ENCODE measurements around the gene OSTM1. TPM values are rescaled to one million over a fixed set of nuclear protein-coding genes. Genes with fewer than 3 reads are reported as not detected.

The OSTM1 gene
- total RNA-seq, 2 experiments from 2014 or later: 7.1 to 7.5 TPM

DNA sequence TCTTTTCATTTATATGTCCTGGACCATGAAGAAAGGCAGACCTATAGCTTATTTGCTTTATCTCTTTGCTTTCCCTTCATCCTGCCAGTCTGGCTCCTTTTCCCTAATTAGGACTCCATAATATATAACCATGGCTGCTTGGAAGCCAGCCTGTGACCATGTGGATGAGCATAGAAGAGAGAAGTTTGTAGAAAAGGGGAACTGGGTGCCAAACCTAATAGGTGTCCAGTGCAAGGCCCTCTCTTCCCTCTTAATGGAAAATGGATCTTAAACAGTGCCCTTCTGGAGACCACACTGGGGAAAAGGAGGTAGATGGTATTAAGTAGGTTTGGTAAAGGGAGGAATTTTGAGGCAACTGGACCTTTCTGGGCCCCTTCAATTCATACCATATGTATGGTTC is 16.7 kb upstream of the OSTM1 start:
- peaks cover 5% of the 10 kb centered on the region for H3K27me3 Mint-ChIP-seq (ENCODE audit: low read depth)
- no peak overlapping the region for H3K4me3 Mint-ChIP-seq
- CTCF ChIA-PET: no interaction called here
- H3K27ac Mint-ChIP-seq: no peak overlapping the region
- no peak for DNase-seq
- H3K9me3 Mint-ChIP-seq: no peaks in the 10 kb centered on the region
- H3K36me3 Mint-ChIP-seq (ENCODE audit: low read depth): no peaks in the 10 kb centered on the region
- intact Hi-C loops (cut with micrococcal nuclease): no loop called here
- H3K4me1 Mint-ChIP-seq (ENCODE audit: low read depth): no peaks in the 10 kb centered on the region

DNA sequence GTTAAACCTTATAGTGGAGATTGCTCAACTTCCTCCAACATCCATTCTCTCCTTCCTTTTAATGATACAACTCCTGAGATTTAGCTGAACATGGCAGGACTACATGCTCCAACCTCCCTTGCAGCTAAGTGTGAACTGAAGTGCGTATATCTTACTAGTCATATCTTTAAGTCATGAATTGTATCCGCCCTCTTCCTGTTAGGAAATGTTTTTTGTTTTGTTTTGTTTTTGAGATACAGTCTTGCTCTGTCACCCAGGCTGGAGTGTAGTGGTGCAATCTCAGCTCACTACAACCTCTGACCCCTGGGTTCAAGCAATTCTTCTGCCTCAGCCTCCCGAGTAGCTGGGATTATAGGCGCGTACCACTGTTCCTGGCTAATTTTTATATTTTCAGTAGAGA is 8.8 kb upstream of the OSTM1 start:
- H3K27me3 Mint-ChIP-seq (ENCODE audit: low read depth): peaks cover 2% of the 10 kb centered on the region
- no peaks in the 10 kb centered on the region for H3K4me1 Mint-ChIP-seq (ENCODE audit: low read depth)
- H3K4me3 Mint-ChIP-seq: no peak overlapping the region
- DNase-seq: no peak
- no peaks in the 10 kb centered on the region for H3K36me3 Mint-ChIP-seq (ENCODE audit: low read depth)
- H3K9me3 Mint-ChIP-seq: no peaks in the 10 kb centered on the region
- intact Hi-C loops (cut with micrococcal nuclease): no loop called here
- CTCF ChIA-PET: interaction anchor here (0.6 to 1.0 kb wide), 2 partner anchors 29 to 101 kb away, joined by 3 read pairs; no protein-coding TSS in a partner anchor
- H3K27ac Mint-ChIP-seq: no peak overlapping the region

DNA sequence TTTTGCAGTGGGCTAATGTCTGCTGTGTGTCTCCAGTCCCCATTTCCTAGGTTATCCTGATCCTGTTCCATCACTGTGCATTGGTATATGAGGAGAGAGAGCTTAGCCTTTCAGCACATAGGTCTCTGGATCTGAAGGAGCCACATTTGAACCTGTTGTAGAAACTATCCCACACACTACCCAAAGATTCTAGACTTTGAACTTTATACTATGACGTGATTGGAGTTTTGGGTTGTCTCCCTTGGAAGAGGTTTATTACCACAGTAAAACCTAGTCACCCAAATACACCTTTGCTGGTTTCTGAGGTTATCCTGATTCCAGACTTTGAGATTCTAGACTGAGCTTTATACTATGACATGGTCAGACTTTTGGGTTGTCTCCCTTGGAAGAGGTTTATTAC is 8.0 kb upstream of the OSTM1 start:
- Mint-ChIP-seq H3K4me1 (ENCODE audit: low read depth) (no peaks in the 10 kb centered on the region), H3K36me3 (ENCODE audit: low read depth) (no peaks in the 10 kb centered on the region), H3K4me3 (no peak overlapping the region), H3K27me3 (ENCODE audit: low read depth) (no peaks in the 10 kb centered on the region), H3K27ac (no peak overlapping the region), H3K9me3 (no peaks in the 10 kb centered on the region)
- no peak for DNase-seq
- CTCF ChIA-PET: interaction anchor here (0.9 to 1.0 kb wide), 2 partner anchors 30 to 40 kb away, joined by 3 read pairs; no protein-coding TSS in a partner anchor
- intact Hi-C loops (cut with micrococcal nuclease): no loop called here

DNA sequence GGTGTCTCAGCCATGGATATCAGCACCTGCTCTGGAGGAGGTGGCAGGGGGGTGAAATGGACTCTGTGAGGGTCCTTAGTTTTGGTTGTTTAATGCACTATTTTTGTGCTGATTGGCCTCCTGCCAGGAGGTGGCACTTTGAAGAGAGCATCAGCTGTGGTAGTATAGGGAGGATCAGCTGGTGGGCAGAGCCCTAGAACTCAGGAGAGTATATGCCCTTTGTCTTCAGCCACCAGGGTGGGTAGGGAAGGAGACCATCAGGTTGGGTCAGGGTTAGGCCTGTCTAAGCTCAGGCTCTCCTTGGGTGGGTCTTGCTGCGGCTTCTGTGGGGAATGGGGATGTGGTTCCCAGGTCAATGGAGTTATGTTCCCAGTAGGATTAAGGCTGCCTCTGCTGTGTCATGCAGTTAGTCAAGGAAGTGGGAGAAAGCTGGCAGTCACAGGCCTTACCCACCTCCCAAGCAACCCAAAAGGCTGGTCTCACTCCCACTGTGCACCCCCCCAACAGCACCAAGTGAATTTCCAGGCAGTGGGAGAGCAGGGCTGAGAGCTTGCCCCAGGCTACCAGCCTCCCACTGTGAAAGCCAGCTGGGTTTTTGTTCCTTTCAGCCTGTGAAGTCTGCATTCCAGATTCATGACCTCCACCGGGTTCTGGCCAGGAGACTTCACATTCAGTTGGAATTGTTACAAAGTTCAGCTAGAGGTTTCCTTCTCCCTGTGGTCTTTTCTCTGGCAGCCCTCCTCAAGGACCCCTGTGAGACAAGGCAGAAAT is 5.7 kb upstream of the OSTM1 start:
- peaks cover 5% of the 10 kb centered on the region for H3K4me1 Mint-ChIP-seq (ENCODE audit: low read depth)
- intact Hi-C loops (cut with micrococcal nuclease): no loop called here
- H3K36me3 Mint-ChIP-seq (ENCODE audit: low read depth): no peaks in the 10 kb centered on the region
- H3K4me3 Mint-ChIP-seq: no peak overlapping the region
- H3K27me3 Mint-ChIP-seq (ENCODE audit: low read depth): no peaks in the 10 kb centered on the region
- CTCF ChIA-PET: no interaction called here
- H3K27ac Mint-ChIP-seq: no peak overlapping the region
- H3K9me3 Mint-ChIP-seq: no peaks in the 10 kb centered on the region
- DNase-seq: no peak

DNA sequence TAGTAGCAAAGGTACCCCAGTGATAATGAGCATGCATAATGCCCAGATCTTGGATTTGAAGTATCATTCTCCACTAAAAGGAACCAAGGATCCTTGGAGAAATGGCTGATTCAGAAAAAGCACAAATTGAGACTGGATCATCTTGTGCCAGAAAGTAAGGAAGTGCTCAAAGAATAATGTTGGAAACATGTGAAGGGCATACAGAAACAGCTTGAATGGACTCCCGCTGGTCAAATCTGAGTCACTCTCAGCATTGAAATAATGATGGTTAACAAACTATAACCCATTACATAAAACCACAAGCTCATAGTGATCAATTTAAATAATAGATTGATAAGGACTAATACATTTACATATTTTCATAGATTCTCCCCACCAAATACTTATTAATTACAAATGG is 3.6 kb upstream of the OSTM1 start:
- no peaks in the 10 kb centered on the region for H3K36me3 Mint-ChIP-seq (ENCODE audit: low read depth)
- no peak overlapping the region for H3K4me3 Mint-ChIP-seq
- H3K4me1 Mint-ChIP-seq (ENCODE audit: low read depth): peaks cover 18% of the 10 kb centered on the region
- H3K27ac Mint-ChIP-seq: no peak overlapping the region
- intact Hi-C loops (cut with micrococcal nuclease): loop anchor here (10.0 kb wide), 1 partner anchor 937 kb away; no protein-coding TSS in a partner anchor
- CTCF ChIA-PET: no interaction called here
- DNase-seq: no peak
- no peaks in the 10 kb centered on the region for H3K9me3 Mint-ChIP-seq
- H3K27me3 Mint-ChIP-seq (ENCODE audit: low read depth): no peaks in the 10 kb centered on the region

DNA sequence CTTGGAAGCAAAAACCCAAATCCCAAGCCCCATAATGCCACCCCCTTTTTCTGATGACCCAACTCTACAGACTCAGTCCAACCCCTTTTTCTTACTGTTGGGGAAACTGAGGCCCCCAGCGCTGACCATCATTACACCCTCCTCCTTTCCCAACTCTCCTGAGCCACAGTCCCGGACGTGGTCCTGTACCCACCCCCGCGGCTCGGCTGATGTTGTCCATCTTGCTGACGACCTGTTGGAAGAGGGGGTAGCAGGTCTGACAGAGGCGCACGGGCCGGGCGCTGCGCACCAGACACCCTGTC is 533 bp downstream of the OSTM1 start:
- Mint-ChIP-seq H3K27me3 (ENCODE audit: low read depth) (no peaks in the 10 kb centered on the region), H3K27ac (no peak overlapping the region), H3K4me3 (peak overlapping the region; percentile 80), H3K9me3 (no peaks in the 10 kb centered on the region), H3K4me1 (ENCODE audit: low read depth) (peaks cover 30% of the 10 kb centered on the region), H3K36me3 (ENCODE audit: low read depth) (no peaks in the 10 kb centered on the region)
- DNase-seq: no peak
- CTCF ChIA-PET: interaction anchor here (1.0 kb wide), 1 partner anchor 91 kb away, joined by 3 read pairs; no protein-coding TSS in a partner anchor
- intact Hi-C loops (cut with micrococcal nuclease): loop anchor here (1.0 to 10.0 kb wide), 8 partner anchors 116 to 1308 kb away; partner anchors contain the start of genes AFG1L, CD164, PDSS2 and SEC63

DNA sequence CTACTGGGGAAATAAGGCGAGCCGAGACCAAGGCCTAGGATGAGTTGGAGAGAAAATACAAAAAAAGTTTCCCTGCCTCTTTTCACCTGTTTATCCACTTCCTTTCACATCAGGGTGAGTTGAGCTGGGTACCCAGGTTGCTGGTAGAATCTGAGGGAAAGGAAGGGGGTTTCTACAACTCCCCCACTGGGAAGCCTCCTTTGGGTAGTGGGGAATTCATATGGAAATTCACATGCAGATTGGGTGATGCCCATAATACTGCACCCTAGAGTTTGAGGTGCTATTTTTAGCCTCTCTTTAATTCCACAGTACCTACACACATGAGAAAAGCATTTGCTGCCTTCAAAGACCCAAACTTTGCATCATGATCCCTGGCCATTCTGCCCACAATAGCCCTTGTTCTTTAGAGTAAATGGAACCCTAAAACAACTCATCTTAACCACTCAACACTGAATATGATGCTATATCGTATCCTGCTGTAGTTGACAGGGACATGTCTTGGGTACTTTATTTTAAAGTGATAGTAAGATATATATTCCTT is 2.7 kb downstream of the OSTM1 start:
- CTCF ChIA-PET: interaction anchor here (1.1 kb wide), 1 partner anchor 224 kb away, joined by 3 read pairs; no protein-coding TSS in a partner anchor
- no peak for DNase-seq
- H3K4me1 Mint-ChIP-seq (ENCODE audit: low read depth): peaks cover 30% of the 10 kb centered on the region
- no peaks in the 10 kb centered on the region for H3K27me3 Mint-ChIP-seq (ENCODE audit: low read depth)
- no peak overlapping the region for H3K4me3 Mint-ChIP-seq
- intact Hi-C loops (cut with micrococcal nuclease): loop anchor here (5.0 to 10.0 kb wide), 3 partner anchors 615 to 1310 kb away; partner anchors contain the start of genes CD164 and PDSS2
- H3K36me3 Mint-ChIP-seq (ENCODE audit: low read depth): no peaks in the 10 kb centered on the region
- H3K27ac Mint-ChIP-seq: no peak overlapping the region
- no peaks in the 10 kb centered on the region for H3K9me3 Mint-ChIP-seq

DNA sequence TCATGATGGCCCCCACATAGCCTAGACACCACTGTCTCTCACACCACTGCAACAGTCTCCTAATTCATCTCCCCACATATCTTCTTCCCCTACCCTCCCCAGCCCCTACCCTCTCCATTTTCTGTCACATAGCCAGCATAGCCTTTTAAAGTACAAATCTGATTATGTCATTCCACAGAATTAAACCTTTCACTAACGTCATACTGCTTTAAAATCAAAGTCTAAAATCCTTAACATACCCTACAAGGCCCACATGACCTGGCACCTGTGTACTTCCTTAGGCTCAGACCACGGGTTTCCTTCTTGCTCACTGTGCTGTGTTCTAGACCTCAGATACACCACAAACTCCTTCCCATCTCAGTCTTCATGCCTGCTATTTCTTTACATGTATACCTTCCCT is 5.9 kb downstream of the OSTM1 start:
- no peak overlapping the region for H3K27ac Mint-ChIP-seq
- DNase-seq: peak; percentile 74
- no peaks in the 10 kb centered on the region for H3K9me3 Mint-ChIP-seq
- H3K36me3 Mint-ChIP-seq (ENCODE audit: low read depth): no peaks in the 10 kb centered on the region
- intact Hi-C loops (cut with micrococcal nuclease): loop anchor here (1.0 to 2.0 kb wide), 3 partner anchors 104 to 377 kb away; no protein-coding TSS in a partner anchor
- H3K27me3 Mint-ChIP-seq (ENCODE audit: low read depth): no peaks in the 10 kb centered on the region
- CTCF ChIA-PET: no interaction called here
- H3K4me1 Mint-ChIP-seq (ENCODE audit: low read depth): peaks cover 16% of the 10 kb centered on the region
- H3K4me3 Mint-ChIP-seq: no peak overlapping the region

DNA sequence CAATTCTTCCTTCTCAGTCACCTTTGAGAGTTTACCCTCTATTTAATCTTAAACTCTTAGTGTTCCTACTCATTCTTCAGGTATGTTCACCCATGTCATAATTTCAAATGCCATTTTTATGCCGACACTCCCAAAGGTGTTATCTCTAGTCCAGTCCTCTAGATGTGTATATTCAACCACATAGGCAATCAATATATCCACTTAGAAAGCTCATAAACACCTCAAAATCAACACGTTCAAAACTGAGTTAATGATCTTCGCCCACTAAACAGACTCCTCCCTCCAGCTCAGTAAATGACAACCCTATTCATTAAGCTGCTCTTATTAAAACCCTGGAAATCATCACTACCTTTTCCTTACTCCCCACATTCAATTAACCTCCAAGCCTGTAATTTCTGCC is 6.4 kb downstream of the OSTM1 start:
- H3K4me1 Mint-ChIP-seq (ENCODE audit: low read depth): peaks cover 12% of the 10 kb centered on the region
- no peak overlapping the region for H3K27ac Mint-ChIP-seq
- H3K36me3 Mint-ChIP-seq (ENCODE audit: low read depth): no peaks in the 10 kb centered on the region
- DNase-seq: no peak
- no peaks in the 10 kb centered on the region for H3K9me3 Mint-ChIP-seq
- CTCF ChIA-PET: interaction anchor here (1.3 kb wide), 1 partner anchor 19 kb away, joined by 3 read pairs; no protein-coding TSS in a partner anchor
- no peak overlapping the region for H3K4me3 Mint-ChIP-seq
- intact Hi-C loops (cut with micrococcal nuclease): loop anchor here (1.0 to 2.0 kb wide), 3 partner anchors 104 to 377 kb away; no protein-coding TSS in a partner anchor
- no peaks in the 10 kb centered on the region for H3K27me3 Mint-ChIP-seq (ENCODE audit: low read depth)

DNA sequence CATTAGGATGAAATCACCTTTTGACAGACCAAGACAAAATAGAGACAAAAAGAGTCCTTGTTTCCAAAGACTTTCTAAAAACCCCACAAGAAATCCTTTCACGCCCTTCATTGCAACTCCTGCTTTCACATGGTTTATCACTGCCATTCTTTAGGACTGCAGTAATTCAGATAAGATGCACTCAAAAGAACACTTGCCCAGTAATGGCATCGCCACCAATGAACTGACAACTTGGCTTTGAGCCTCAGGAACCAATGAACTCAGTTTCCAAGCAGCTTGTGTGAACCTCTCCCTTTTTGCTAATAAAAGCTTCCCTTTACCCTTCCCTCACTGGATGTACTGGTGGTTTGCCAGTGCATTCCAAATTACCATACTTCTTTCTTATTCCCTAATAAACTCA is 21.8 kb downstream of the OSTM1 start:
- Mint-ChIP-seq H3K4me3 (no peak overlapping the region), H3K4me1 (ENCODE audit: low read depth) (no peaks in the 10 kb centered on the region), H3K36me3 (ENCODE audit: low read depth) (peaks cover 4% of the 10 kb centered on the region), H3K27ac (no peak overlapping the region), H3K9me3 (no peaks in the 10 kb centered on the region), H3K27me3 (ENCODE audit: low read depth) (no peaks in the 10 kb centered on the region)
- no peak for DNase-seq
- CTCF ChIA-PET: no interaction called here
- intact Hi-C loops (cut with micrococcal nuclease): loop anchor here (10.0 kb wide), 1 partner anchor 738 kb away; no protein-coding TSS in a partner anchor

DNA sequence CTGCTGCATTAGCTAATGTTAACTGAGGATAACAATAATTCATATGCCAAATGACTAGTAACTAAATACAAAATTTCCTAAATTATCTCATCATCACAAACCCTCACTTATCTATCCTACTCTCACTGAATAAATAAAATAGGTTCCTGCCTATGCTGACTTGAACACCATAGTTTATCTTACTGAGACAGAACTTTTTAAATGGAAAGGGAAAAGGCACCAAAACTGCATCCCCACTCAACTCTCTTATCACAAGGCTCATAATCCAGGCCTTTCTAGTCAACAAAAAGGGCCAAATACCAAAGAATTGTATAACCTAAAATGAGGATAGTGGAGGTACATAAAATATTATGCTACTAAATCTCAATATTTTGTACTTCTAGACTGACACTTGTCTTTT is 23.1 kb downstream of the OSTM1 start:
- H3K27ac Mint-ChIP-seq: no peak overlapping the region
- intact Hi-C loops (cut with micrococcal nuclease): loop anchor here (2.0 to 10.0 kb wide), 2 partner anchors 321 to 737 kb away; no protein-coding TSS in a partner anchor
- no peak overlapping the region for H3K4me3 Mint-ChIP-seq
- DNase-seq: no peak
- no peaks in the 10 kb centered on the region for H3K4me1 Mint-ChIP-seq (ENCODE audit: low read depth)
- H3K27me3 Mint-ChIP-seq (ENCODE audit: low read depth): no peaks in the 10 kb centered on the region
- peaks cover 8% of the 10 kb centered on the region for H3K36me3 Mint-ChIP-seq (ENCODE audit: low read depth)
- H3K9me3 Mint-ChIP-seq: no peaks in the 10 kb centered on the region
- CTCF ChIA-PET: interaction anchor here (0.7 to 1.2 kb wide), 4 partner anchors 42 to 441 kb away, joined by 3 read pairs; no protein-coding TSS in a partner anchor

DNA sequence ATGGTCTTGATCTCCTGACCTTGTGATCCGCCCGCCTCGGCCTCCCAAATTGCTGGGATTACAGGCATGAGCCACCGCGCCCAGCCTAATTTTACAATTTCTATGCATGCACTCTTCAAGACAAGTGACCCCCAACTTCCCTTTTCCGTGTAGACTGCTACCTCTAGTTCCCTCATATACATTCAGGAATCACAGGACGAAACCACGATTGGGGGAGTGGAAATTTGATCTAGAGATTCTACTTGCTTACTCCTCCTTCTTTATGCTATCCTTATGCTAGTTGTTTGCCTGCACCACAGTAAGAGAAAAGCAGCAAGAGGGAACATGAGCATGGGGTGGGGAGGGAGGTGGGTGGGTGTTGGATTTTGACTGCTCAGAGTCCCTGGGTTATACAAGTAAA is 34.9 kb downstream of the OSTM1 start:
- Mint-ChIP-seq H3K4me1 (ENCODE audit: low read depth) (no peaks in the 10 kb centered on the region), H3K9me3 (no peaks in the 10 kb centered on the region), H3K27me3 (ENCODE audit: low read depth) (no peaks in the 10 kb centered on the region), H3K4me3 (no peak overlapping the region), H3K27ac (no peak overlapping the region), H3K36me3 (ENCODE audit: low read depth) (peaks cover 17% of the 10 kb centered on the region)
- no peak for DNase-seq
- intact Hi-C loops (cut with micrococcal nuclease): no loop called here
- CTCF ChIA-PET: interaction anchor here (1.1 to 1.3 kb wide), 2 partner anchors 33 to 59 kb away, joined by 3 to 5 read pairs; no protein-coding TSS in a partner anchor
